SK-N-SH (cell line): Measurements from ENCODE around the gene ZGLP1. TPM values are rescaled to one million over a fixed set of nuclear protein-coding genes. Genes with fewer than 3 reads are reported as not detected.

ENCODE experiments used
- CTCF ChIA-PET: fragments of 300-600, 350-600 bp; formaldehyde crosslinking; extraction: SDS; loops from one replicate; lab custom pipeline; 2021; lab: Yijun Ruan, JAX
- POLR2A ChIA-PET: fragments of 350-600 bp; sonication (Branson Sonifier 250); formaldehyde crosslinking; extraction: SDS; loops from one replicate; lab custom pipeline; 2020; ENCODE audit warnings: antibody characterized with exemption, inconsistent platforms; lab: Yijun Ruan, JAX
- DNase-seq: peaks from one replicate; pipeline ENCODE4 v3.0.0; 2012
- H2AFZ ChIP-seq: fragments of 200-600 bp; sonication (generic); 2 replicates; pipeline ENCODE4 v1.8.1; 2016; ENCODE audit warnings: antibody characterized with exemption, mild to moderate bottlenecking, low read depth
- H3F3A ChIP-seq: fragments of 200-600 bp; sonication (generic); replicated peaks from 2 replicates; pipeline ENCODE3; 2016; ENCODE audit warnings: antibody characterized with exemption, mild to moderate bottlenecking; ENCODE audit not compliant: insufficient read depth
- H3K27ac ChIP-seq, 2 experiments: fragments of 200-500 bp in 1 of 2; fragments of 200-600 bp in 1 of 2; sonication (Bioruptor generic) in 1 of 2; sonication (generic), shearing (Covaris generic) in 1 of 2; 2 replicates each; pipeline versions ENCODE4 v1.5.1 to v1.6.1; 2014 to 2016; ENCODE audit warnings: low read depth in 2 of 2, inconsistent platforms in 1 of 2, low read length in 1 of 2, mild to moderate bottlenecking in 1 of 2, mixed read lengths in 1 of 2
- H3K27me3 ChIP-seq: fragments of 200-600 bp; sonication (generic), shearing (Covaris generic); 2 replicates; pipeline ENCODE4 v1.6.1; 2016; ENCODE audit warnings: mixed run types; ENCODE audit not compliant: insufficient read depth
- H3K36me3 ChIP-seq, 2 experiments: fragments of 200-500 bp in 1 of 2; fragments of 200-600 bp in 1 of 2; sonication (Bioruptor generic) in 1 of 2; sonication (generic) in 1 of 2; replicated peaks in 1 of 2; 2 replicates each; pipeline versions ENCODE3 to v1.5.1; 2014 to 2016; ENCODE audit warnings: low read length in 1 of 2, mild to moderate bottlenecking in 1 of 2; ENCODE audit not compliant: insufficient read depth in 2 of 2, control insufficient read depth in 1 of 2
- H3K4me1 ChIP-seq, 2 experiments: fragments of 200-500 bp in 1 of 2; fragments of 200-600 bp in 1 of 2; sonication (Bioruptor generic) in 1 of 2; sonication (generic), shearing (Covaris generic) in 1 of 2; 2 replicates each; pipeline versions ENCODE4 v1.5.1 to v1.6.1; 2014 to 2016; ENCODE audit warnings: low read depth in 1 of 2, low read length in 1 of 2, mixed run types in 1 of 2; ENCODE audit not compliant: insufficient read depth in 2 of 2, control insufficient read depth in 1 of 2
- H3K4me2 ChIP-seq: fragments of 200-600 bp; sonication (generic), shearing (Covaris generic); 2 replicates; pipeline ENCODE4 v1.6.1; 2017; ENCODE audit warnings: mixed run types
- H3K4me3 ChIP-seq, 2 experiments: fragments of 200-500 bp in 1 of 2; fragments of 200-600 bp in 1 of 2; sonication (Bioruptor generic) in 1 of 2; sonication (generic), shearing (Covaris generic) in 1 of 2; 2 replicates each; pipeline versions ENCODE4 v1.5.1 to v1.8.1; 2014 to 2016; ENCODE audit warnings: low read depth in 2 of 2, inconsistent platforms in 1 of 2, low read length in 1 of 2, mild to moderate bottlenecking in 1 of 2, mixed read lengths in 1 of 2, moderate library complexity in 1 of 2
- H3K79me2 ChIP-seq: fragments of 200-600 bp; sonication (generic); 2 replicates; pipeline ENCODE4 v1.8.1; 2017; ENCODE audit warnings: mild to moderate bottlenecking; ENCODE audit not compliant: insufficient read depth
- H3K9ac ChIP-seq: fragments of 200-600 bp; sonication (generic); 2 replicates; pipeline ENCODE4 v1.6.1; 2017; ENCODE audit warnings: mixed run types
- H3K9me2 ChIP-seq: fragments of 200-600 bp; sonication (generic); 2 replicates; pipeline ENCODE4 v1.6.1; 2017; ENCODE audit warnings: mixed run types
- H3K9me3 ChIP-seq: fragments of 200-600 bp; sonication (generic); 2 replicates; pipeline ENCODE4 v1.6.1; 2017; ENCODE audit warnings: mixed run types, mild to moderate bottlenecking, moderate library complexity
- H4K20me1 ChIP-seq: fragments of 200-600 bp; sonication (generic); 2 replicates; pipeline ENCODE4 v1.6.1; 2017; ENCODE audit warnings: mild to moderate bottlenecking, mixed run types; ENCODE audit not compliant: insufficient read depth
- CHD2 ChIP-seq: fragments of 150-350 bp; IDR thresholded peaks from 2 replicates; pipeline ENCODE4 v1.6.1; 2018; ENCODE audit warnings: low read length; ENCODE audit not compliant: partially characterized antibody
- ELF1 ChIP-seq: IDR thresholded peaks from 2 replicates; pipeline ENCODE4 v1.4.0; 2012
- FOSL2 ChIP-seq: IDR thresholded peaks from 2 replicates; pipeline ENCODE4 v1.4.0; 2012; ENCODE audit warnings: low read depth, mild to moderate bottlenecking, moderate library complexity, borderline replicate concordance
- FOXM1 ChIP-seq: IDR thresholded peaks from 2 replicates; pipeline ENCODE4 v1.4.0; 2012; ENCODE audit warnings: low read depth, mild to moderate bottlenecking
- GABPA ChIP-seq: IDR thresholded peaks from 2 replicates; pipeline ENCODE4 v1.4.0; 2012; ENCODE audit warnings: low read depth, mild to moderate bottlenecking
- GATA2 ChIP-seq: sonication (generic); formaldehyde crosslinking; IDR thresholded peaks from 2 replicates; pipeline ENCODE4 v1.5.0; 2020; ENCODE audit warnings: mild to moderate bottlenecking, missing genetic modification reagents
- MEF2A ChIP-seq: IDR thresholded peaks from 2 replicates; pipeline ENCODE4 v1.4.0; 2012; ENCODE audit warnings: low read depth, borderline replicate concordance
- PBX3 ChIP-seq: IDR thresholded peaks from 2 replicates; pipeline ENCODE4; 2012
- POLR2AphosphoS5 ChIP-seq: IDR thresholded peaks from 2 replicates; pipeline ENCODE4 v1.6.1; 2012; ENCODE audit warnings: low read depth, low read length
- RCOR1 ChIP-seq: fragments of 150-350 bp; IDR thresholded peaks from 2 replicates; pipeline ENCODE4 v1.6.1; 2017; ENCODE audit warnings: antibody characterized with exemption, low read length
- WGBS: methylation state at CpG from one replicate; pipeline ENCODE4 v1.1.6; 2017; ENCODE audit warnings: low lambda C conversion rate; 5-methylcytosine and 5-hydroxymethylcytosine counted together
- polyA plus RNA-seq, 3 experiments: library from polyadenylated mRNA; depleted of rRNA; stranded (reverse); fragments of >200 nt; gene quantifications; 2 replicates each; pipeline ENCODE4 v1.2.3, GENCODE V29; 2012
- TF ChIP-seq, protein P1 (sequence below): IDR thresholded peaks from 2 replicates; pipeline ENCODE4 v1.6.1; 2012; ENCODE audit warnings: mild to moderate bottlenecking, low read depth, low read length, moderate library complexity
- TF ChIP-seq, protein P2 (sequence below): IDR thresholded peaks from 2 replicates; pipeline ENCODE4 v1.4.0; 2012; ENCODE audit warnings: low read depth, borderline replicate concordance

Gene ZGLP1
- polyA plus RNA-seq, 1 of the 3 experiments (the other 2 are of a cell fraction): 1.8 TPM

DNA sequence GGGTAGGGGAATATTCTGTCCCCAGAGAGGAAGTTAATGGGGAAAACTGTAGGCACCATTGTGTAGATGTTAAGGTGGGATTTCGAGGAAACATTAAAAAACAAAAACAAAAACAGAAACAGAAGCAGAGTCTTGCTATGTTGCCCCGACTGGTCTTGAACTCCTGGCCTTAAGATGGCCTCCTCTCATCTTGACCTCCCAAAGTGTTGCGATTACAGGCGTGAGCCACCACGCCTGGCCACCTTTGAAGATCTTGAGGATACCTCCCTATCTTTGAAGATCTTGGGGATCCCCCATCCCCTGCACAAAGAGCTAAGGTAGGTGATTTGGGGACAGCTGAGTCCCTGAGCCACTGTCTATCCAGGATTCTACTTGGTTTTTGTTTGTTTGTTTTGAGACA is 30.4 kb upstream of the ZGLP1 start (continued):
- TF ChIP-seq, protein P1, sequence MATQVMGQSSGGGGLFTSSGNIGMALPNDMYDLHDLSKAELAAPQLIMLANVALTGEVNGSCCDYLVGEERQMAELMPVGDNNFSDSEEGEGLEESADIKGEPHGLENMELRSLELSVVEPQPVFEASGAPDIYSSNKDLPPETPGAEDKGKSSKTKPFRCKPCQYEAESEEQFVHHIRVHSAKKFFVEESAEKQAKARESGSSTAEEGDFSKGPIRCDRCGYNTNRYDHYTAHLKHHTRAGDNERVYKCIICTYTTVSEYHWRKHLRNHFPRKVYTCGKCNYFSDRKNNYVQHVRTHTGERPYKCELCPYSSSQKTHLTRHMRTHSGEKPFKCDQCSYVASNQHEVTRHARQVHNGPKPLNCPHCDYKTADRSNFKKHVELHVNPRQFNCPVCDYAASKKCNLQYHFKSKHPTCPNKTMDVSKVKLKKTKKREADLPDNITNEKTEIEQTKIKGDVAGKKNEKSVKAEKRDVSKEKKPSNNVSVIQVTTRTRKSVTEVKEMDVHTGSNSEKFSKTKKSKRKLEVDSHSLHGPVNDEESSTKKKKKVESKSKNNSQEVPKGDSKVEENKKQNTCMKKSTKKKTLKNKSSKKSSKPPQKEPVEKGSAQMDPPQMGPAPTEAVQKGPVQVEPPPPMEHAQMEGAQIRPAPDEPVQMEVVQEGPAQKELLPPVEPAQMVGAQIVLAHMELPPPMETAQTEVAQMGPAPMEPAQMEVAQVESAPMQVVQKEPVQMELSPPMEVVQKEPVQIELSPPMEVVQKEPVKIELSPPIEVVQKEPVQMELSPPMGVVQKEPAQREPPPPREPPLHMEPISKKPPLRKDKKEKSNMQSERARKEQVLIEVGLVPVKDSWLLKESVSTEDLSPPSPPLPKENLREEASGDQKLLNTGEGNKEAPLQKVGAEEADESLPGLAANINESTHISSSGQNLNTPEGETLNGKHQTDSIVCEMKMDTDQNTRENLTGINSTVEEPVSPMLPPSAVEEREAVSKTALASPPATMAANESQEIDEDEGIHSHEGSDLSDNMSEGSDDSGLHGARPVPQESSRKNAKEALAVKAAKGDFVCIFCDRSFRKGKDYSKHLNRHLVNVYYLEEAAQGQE: no peak
- no peak for TF ChIP-seq GATA2 (CRISPR knock-in tag)
- TF ChIP-seq GABPA: no peak

- POLR2A ChIA-PET: no interaction called here
Observed at GRCh38 chr19:10339380-10339960, 29.9 kb upstream of the ZGLP1 start, which contains the start of gene ICAM3. Gene ICAM3 (minus strand): TSS chr19:10339624. CDS start chr19:10339614, 10 bp downstream.

GRCh38 chr19:10338940-10339339 is 29.3 kb upstream of the ZGLP1 start:
- H3K27ac ChIP-seq: no peak overlapping the region
- H3K36me3 ChIP-seq: no peaks in the 10 kb centered on the region
- TF ChIP-seq PBX3 (no peak), FOSL2 (no peak), FOXM1 (no peak), ELF1 (no peak), RCOR1 (no peak), POLR2AphosphoS5 (no peak), GATA2 (CRISPR knock-in tag) (no peak)
- TF ChIP-seq, protein P2, sequence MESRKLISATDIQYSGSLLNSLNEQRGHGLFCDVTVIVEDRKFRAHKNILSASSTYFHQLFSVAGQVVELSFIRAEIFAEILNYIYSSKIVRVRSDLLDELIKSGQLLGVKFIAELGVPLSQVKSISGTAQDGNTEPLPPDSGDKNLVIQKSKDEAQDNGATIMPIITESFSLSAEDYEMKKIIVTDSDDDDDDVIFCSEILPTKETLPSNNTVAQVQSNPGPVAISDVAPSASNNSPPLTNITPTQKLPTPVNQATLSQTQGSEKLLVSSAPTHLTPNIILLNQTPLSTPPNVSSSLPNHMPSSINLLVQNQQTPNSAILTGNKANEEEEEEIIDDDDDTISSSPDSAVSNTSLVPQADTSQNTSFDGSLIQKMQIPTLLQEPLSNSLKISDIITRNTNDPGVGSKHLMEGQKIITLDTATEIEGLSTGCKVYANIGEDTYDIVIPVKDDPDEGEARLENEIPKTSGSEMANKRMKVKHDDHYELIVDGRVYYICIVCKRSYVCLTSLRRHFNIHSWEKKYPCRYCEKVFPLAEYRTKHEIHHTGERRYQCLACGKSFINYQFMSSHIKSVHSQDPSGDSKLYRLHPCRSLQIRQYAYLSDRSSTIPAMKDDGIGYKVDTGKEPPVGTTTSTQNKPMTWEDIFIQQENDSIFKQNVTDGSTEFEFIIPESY: no peak
- H3K27me3 ChIP-seq: no peaks in the 10 kb centered on the region
- ChIA-PET POLR2A (no interaction called here), CTCF (no interaction called here)
- H3K4me2 ChIP-seq: no peak overlapping the region
- H3K9me3 ChIP-seq: no peaks in the 10 kb centered on the region
- H3K9ac ChIP-seq: no peak overlapping the region
- H4K20me1 ChIP-seq: no peaks in the 10 kb centered on the region
- no peaks in the 10 kb centered on the region for H3F3A ChIP-seq
- H3K9me2 ChIP-seq: no peaks in the 10 kb centered on the region
- H3K79me2 ChIP-seq: peaks cover 4% of the 10 kb centered on the region; the same call in 1 of the 2 replicates
- no peak for DNase-seq
- no peak overlapping the region for H2AFZ ChIP-seq
- no peak overlapping the region for H3K4me3 ChIP-seq
- H3K4me1 ChIP-seq: peaks cover 0 to 11% of the 10 kb centered on the region in 2 experiments; a peak in 1 of 4 replicates
- WGBS: 89% methylated on average over 5 of the region's 6 CpGs

More at GRCh38 chr19:10339380-10339960, 29.9 kb upstream of the ZGLP1 start, which contains the start of gene ICAM3:
- H3F3A ChIP-seq: no peaks in the 10 kb centered on the region
- 57% methylated on average over 10 of the region's 14 CpGs for WGBS
- no peaks in the 10 kb centered on the region for H3K9me2 ChIP-seq
- H3K4me3 ChIP-seq: no peak within 1 kb of the TSS
- no peak for DNase-seq
- H4K20me1 ChIP-seq: no peaks in the 10 kb centered on the region
- H3K27me3 ChIP-seq: no peaks in the 10 kb centered on the region
- H3K36me3 ChIP-seq: no peaks in the 10 kb centered on the region
- TF ChIP-seq RCOR1: no peak
- TF ChIP-seq GABPA: no peak
- no peak for TF ChIP-seq PBX3
- no peak for TF ChIP-seq MEF2A
- no peak for TF ChIP-seq CHD2
- TF ChIP-seq FOSL2: no peak
- H3K9me3 ChIP-seq: no peaks in the 10 kb centered on the region
- H3K4me1 ChIP-seq: peaks cover 0 to 6% of the 10 kb centered on the region in 2 experiments; a peak in 1 of 4 replicates
- H3K79me2 ChIP-seq: no peaks in the 10 kb centered on the region
- H3K27ac ChIP-seq: no peak within 1 kb of the TSS
- CTCF ChIA-PET: interaction anchor here (1.1 kb wide), 1 partner anchor 81 kb away, joined by 3 read pairs; no protein-coding TSS in a partner anchor
- no peak within 1 kb of the TSS for H3K9ac ChIP-seq
- H3K4me2 ChIP-seq: no peak within 1 kb of the TSS
- H2AFZ ChIP-seq: no peak within 1 kb of the TSS
